Measurements from ENCODE around the gene C19orf67.

The C19orf67 gene

DNA sequence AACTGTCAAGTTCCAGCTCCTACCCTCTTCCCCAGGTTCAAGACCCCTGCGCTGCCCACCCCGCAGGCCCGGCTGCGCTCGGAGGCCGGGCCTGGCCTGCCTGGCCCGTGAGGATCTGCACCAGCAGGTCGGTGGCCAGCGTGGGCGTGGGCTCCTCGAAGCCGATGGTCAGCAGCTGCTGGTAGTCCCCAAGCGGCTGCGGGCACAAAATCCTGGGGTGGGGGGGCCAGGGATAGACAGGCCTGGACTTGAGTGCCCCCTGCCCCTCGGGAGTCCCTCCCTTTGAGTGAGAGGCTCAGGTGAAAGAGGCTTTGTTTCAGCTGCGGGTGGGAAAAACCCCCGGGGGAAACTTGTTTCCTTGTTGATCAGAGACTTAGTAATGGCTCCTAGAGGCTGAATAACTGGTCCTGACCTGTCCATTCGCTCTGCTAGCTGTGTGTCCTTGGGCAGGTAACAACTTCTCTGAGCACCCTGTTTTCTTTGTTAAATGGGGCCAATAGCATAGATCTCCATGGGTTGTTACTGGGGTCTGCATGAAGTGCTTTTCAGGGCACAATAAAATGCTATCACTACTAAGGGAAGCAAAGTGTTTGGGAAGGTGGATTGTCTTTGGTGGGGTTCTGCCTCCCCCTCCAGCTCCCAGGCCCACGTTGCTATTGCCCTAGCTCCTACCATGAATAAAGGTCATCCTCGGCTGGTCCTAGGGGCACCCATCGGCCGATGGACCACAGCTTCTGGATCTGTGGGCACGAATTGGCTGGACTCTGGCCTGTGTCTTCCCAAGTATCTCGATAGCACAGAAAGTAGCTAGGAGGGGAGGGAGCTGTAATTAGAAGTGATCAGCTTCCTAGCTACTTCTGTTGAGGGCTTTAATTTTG, 3.5 kb downstream of the C19orf67 start:
- peak; percentile 63 for DNase-seq

DNA sequence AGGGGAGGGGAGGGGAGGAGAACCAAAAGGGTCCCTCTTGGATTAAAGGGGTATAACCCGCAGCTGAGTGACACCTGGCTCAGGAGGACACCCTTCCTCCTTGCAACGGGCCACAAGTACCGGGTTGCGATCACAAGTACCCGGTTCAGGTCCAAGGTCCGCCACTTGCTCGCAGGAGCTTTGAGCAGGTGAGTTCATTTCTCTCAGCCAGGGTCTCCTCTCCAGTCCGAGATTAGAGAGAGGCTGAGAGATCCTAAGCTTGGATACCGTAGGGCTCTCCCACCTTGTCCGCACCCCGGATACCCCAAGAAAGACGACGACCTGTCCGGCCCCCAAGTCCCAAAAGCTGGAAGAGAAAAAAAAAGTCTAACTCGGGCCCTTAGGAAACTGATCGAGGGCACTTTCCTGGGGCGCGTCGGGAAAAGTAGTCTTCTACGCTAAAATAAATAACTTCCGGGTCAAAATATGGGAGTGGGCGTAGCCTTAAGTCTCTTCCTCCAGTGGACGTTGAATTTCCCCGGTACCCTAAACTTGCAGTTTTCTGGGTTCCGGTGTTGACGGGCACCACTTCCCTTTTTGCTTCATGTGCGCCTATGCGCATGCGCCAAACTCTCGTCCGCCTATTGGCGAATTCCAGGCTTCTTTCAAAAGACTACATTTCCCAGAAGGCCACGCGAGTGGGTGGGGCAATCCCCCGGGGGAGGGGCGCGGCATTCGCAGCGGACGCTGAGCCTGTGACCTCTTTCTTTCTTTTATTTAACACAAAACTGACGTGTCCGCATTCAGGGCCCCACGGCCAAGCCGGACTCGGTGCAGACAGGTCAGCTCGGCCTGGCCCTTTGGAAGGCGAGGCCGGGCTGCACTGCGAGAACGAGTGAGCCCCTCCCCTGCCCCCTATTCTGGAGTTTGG, 4.4 kb downstream of the C19orf67 start:
- DNase-seq = peak; percentile 100

DNA sequence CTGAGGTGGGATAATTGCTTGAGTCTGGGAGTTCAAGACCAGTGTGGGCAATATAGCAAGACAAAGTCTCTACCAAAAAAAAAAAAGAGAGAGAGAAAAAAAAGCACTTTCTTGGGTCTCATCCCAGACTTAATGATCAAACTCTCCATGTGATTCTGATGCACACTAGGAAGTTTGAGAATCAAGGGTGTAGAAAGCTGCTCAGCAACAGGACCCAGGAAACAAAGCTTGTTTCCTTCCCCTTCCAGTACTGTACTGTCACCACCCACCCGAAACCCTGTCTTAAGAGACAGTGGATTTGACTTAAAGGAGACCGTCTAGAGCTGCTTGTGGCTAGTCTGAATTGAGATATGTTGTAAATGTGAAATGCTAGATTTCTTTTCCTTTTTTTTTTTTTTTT, 7.2 kb downstream of the C19orf67 start:
- no peak for DNase-seq

- DNase-seq = peak; percentile 86
These were observed 11.4 kb downstream of the C19orf67 start for GRCh38 chr19:14073925-14074838.

- DNase-seq = peak; percentile 95
These were observed 12.2 kb downstream of the C19orf67 start for GRCh38 chr19:14073261-14073924.

DNA sequence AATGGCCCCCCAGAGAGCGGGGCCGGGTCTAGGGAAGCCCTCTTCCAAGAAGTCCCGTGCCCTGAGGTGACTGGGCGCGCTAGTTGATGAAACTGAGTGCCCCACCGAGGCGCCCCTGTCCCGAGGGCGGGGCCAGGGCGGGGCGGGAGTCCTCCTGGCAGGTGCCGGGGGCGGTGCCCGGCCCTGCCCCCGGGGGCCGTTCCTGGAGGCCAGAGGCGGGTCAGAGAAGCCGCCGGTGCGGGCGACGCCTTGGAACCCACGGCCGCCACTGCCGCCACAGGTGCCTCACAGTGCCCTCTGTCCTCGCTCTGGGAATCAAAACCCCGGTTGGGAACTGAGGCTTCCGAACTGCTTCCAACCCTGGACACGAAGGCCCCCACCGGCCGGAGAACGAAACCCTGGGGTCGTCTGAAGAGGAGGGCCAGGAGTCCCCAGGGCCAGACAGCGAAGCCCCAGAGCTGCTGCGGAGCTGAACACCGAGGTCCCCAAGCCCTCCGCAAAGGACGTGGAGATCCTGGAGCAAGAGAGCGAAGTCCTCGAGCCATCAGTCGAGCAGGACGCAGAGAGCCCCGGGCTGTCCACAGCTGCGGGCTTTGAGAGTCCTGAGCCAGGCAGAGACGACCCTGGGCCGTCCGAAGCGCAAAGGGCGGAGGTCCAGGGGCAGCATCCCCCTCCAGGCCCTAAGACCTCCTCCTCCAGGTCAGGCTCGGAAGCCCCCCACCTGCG, 12.9 kb downstream of the C19orf67 start, which contains the start of gene MISP3:
Gene MISP3, plus strand, starts transcription at position 252 of the 726 bp plus-strand sequence. CDS start 524 bp downstream, outside the sequence.
- peak; percentile 89 for DNase-seq

DNA sequence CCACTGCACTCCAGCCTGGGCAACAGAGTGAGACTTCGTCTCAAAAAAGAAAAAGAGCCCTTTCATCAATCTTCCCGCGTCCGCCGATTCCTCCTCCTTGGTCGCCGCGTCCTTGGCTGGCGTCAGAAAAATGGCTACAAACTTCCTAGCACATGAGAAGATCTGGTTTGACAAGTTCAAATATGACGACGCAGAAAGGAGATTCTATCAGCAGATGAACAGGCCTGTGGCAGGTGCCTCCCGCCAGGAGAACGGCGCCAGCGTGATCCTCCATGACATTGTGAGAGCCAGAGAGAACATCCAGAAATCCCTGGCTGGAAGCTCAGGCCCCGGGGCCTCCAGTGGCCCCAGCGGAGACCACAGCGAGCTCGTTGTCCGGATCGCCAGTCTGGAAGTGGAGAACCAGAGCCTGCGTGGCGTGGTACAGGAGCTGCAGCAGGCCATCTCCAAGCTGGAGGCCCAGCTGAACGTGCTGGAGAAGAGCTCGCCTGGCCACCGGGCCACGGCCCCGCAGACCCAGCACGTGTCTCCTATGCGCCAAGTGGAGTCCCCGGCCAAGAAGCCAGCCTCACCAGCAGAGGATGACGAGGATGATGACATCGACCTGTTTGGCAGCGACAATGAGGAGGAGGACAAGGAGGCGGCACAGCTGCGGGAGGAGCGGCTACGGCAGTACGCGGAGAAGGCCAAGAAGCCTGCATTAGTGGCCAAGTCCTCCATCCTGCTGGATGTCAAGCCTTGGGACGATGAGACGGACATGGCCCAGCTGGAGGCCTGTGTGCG, 15.1 kb downstream of the C19orf67 start:
- no peak for DNase-seq

GRCh38 chr19:14066134-14066533, 19.4 kb downstream of the C19orf67 start:
- DNase-seq = no peak

GRCh38 chr19:14063105-14063504, 22.5 kb downstream of the C19orf67 start:
- no peak for DNase-seq

DNA sequence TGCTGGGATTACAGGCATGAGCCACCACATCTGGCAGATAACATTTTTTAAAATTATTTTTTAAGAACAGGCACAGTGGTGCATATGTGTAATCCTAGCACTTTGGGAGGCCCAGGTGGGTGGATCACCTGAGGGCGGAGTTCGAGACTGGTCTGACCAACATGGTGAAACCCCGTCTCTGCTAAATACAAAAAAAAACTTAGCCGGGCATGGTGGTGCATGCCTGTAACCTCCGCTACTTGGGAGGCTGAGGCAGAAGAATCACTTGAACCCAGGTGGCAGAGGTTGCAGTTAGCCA, 23.1 kb downstream of the C19orf67 start:
- no peak for DNase-seq

DNA sequence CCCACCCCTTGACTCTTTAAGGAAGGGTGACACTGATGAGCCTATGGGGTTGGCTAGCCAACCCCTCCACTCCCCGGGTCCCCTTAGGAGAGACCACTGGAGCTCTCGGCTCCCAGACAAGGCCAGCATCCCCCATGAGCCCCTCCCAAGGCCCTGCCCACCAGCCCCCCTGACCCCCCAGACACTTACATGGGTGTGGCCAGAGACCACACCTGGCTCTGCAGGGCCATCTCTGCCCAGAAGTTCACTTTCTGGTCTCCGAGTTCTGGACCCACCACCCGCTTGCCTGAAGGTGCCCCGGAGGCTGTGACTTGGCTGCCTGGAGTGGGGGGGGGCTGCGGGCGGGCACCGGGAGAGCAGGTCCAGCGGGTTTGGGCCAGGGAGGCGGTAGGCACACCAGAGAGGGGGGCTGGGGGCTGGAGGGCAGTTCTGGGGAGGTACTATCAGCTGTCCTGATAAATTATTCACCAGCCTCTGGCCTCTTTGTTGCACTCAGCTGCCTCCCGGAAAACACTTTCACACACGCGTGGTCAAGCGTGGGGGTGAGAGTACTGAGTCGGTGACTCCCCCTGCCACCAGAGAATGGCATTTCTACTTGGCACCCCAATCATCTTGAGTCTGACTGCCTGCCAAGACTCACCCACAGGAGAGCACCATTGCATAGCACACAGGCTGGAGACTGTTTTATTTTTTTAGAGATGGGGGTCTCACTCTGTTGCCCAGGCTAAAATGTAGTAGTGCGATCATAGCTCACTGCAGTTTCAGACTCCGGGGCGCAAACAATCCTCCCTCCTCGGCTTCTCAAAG, 23.6 kb downstream of the C19orf67 start, which contains the start of gene PALM3:
Gene PALM3, minus strand, starts transcription at position 326 of the 807 bp plus-strand sequence. Its CDS starts 96 bp downstream, at position 230.
- no peak for DNase-seq

DNA sequence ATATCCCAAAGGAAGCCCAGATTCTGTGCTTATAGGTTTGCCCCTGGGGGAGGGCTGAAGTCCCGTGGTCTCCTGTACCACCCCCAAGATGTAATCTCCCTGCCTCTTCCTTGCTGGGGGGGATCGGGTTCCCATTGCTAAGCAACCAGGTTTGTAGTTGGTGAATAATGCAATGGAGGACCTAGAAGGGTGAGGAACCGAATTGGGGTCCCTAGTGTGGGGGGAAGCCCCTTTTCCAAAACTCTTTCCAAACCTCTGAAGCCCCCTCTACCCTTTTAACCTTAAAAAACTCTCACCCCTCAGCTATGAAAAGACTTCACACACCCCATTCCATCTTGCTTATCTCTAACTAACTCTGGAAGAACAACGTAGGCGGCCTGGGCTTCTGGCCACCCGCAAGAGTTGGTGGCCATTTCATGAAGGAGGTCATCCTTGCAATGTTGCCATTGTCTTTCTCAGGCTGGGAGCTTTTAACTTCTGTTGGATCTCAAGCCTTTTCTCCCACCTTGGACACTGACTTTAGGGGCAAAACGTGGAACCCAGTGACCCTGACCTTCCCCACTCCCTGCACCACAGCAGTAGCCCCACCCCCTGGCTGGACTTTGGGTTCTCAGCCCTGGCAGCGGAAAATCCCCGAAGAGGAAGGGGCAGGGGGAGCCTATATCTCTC, 24.4 kb downstream of the C19orf67 start:
- DNase-seq = no peak

DNA sequence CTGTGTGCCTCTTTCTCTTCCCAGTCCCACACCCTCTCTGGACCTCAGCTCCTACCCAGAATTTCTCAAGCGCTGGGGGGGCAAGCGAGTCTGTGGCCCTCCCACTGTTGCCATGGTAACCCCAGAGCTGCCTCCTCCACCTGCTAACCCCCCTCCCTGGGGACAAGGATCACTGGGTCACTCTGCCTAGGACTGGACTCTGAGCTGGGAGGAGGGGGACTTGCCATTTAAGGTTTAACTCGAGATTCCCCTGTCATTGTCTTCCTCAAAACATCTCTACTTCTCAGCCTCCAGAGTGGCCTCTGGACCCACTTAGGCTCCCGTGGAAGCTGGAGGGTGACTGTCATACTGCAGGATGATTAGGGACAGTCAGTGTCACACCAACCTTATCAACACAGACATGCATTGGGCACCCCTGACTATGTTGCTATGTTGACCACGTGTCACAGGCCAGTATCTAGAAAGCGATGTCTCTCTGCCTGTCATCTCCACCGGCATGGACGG, 25.9 kb downstream of the C19orf67 start:
- peak; percentile 50 for DNase-seq

GRCh38 chr19:14059093-14059480, 26.5 kb downstream of the C19orf67 start:
- DNase-seq = peak; percentile 41

DNA sequence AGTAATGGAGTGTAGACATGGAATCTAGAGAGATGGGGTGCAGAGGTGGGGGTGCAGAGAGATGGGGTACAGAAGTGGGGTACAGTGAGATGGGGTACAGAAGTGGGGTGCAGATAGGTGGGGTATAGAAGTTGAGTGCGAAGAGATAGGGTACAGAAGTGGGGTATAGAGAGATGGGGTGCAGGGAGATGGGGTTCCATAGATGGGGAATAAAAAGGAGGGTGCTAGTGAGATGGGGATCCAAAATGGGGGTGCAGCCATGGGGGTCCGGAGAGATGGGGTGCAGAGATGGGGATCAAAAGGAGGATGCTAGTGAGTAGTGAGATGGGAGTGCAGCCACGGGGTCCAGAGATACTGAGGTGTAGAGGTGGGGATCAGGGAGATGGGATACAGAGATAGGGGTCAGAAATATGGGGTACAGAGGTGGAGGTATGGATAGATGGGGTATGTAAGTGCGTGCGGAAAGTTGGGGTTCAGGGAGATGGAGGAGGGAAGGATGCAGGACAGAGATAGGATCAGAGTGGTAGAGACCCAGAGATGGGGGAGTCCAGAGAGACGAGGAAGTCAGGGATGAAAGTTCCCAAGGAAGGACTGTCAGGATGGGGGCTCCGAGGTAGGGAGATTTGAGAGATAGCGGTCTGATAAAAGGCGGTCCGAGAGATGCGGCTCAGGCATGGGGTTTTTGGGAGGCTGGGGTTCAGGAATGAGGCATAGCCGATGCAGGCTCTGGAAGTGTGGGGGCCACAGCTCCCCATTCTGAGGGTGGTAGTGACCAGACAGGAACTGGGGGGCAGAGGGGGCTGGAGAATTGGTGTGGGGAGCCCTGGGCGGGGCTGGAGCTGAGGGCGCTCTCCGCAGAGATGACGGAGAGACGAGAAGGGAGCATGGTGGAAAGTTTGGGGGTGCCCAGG, 27.1 kb downstream of the C19orf67 start:
- DNase-seq = no peak

- DNase-seq = no peak
These were observed 28.7 kb downstream of the C19orf67 start for GRCh38 chr19:14056741-14057356.

GRCh38 chr19:14056069-14056666, 29.4 kb downstream of the C19orf67 start:
- no peak for DNase-seq

Data from NCI-H69 (cell line).